ENCODE data around the gene ZNF362.

Gene ZNF362

DNA sequence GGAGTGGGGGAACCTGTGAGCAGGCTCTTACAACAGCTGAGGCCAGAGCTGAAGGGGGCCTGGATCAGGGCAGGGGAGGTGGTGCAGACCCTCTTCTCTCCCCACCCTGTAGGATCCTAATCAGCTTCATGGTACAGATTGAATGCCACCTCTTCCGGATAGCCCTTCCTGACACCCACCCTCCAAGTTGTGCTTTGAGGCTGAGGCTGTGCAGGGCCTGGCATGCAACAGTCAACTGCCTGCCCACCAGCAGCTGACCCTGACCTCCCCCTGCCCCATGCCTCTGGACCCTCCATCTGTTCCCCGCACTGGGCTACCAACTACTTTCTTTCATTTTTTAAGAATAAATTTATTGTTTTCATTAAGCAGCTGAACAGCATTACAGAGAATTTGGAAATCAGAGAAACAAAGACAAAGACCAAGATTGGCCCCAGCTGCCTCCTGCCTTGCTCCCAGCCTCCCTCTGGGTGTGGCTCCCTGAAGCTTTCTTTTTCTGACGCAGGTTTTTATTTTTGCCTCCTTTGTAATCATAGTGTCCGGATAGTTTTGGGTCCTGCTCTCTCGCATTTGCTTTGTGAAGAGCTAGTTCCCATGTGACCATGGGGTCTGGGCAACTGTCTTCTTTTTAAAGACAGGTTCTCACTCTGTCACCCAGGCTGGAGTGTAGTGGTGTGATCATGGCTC lies 12.8 kb downstream of the ZNF362 start:
- no peak for DNase-seq (ENCODE audit: low read depth)

DNA sequence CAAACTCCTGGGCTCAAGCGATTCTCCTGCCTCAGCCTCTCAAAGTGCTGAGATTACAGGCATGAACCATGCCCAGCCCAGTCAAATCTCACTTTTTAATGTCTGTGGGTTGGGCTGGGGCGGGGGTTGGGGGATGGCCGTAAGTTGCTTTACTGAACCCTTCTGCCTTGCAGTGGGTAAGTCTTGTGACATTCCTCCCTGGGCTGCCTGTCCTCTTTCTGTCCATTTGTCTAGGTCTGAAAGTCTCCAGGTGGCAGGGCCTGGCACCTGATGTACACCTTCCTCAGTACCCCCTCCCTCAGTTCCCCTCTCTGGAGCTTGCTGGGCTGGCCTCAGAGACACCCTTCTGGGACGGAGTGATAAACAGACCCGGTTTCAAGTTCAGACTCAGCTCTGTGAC lies 13.3 kb downstream of the ZNF362 start:
- no peak for DNase-seq (ENCODE audit: low read depth)

DNA sequence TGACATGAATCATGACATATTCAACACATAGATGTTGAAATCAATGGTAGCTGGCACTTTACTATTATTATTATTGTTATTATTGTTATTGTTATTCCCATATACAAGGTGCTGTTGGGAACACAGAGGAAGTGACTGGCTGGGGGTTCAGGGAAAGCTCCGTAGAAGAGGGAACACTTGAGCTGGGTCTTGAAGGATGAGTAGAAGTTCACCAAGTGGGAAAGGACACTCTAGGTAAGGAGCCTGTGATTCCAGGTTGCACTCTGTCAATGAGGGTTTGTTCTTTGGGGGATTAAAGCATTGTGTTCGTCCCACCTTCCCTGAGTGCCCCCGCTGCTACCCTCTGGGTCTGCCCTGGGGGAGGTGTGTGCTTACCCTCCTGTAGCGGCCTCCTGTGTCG lies 14.1 kb downstream of the ZNF362 start:
- DNase-seq (ENCODE audit: low read depth): no peak

DNA sequence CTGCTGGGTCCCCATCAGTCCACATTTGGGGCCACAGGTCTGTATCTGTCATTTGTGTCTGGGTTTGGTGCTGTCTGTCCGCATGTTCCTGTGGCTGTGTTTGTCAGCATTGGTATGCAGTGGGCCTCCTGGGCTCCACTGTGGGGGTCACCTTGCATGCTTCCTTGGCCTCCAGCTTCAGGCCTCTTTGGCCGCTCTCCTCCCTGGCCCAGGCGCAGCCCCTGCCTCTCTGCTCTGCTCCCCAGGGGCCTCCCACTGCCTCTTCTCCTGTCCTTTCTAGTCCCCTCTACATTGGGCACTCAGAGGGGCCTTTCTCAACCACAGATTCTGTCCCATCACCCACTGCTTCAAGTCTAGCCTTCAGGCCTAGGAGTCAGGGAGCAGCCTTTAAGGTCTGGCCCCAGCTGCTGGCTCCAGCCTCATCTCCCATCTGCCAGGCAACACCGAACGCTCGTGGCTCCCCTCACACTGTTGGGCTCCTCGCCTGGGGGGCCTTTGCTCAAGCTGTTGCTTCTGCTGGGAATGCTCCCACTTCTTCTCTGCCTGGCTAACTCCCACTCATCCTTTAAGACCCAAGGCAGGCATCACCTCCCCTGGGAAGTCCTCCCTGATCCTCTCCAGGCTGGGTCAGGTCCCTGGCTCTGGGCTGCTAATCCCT lies 14.6 kb downstream of the ZNF362 start:
- no peak for DNase-seq (ENCODE audit: low read depth)

DNA sequence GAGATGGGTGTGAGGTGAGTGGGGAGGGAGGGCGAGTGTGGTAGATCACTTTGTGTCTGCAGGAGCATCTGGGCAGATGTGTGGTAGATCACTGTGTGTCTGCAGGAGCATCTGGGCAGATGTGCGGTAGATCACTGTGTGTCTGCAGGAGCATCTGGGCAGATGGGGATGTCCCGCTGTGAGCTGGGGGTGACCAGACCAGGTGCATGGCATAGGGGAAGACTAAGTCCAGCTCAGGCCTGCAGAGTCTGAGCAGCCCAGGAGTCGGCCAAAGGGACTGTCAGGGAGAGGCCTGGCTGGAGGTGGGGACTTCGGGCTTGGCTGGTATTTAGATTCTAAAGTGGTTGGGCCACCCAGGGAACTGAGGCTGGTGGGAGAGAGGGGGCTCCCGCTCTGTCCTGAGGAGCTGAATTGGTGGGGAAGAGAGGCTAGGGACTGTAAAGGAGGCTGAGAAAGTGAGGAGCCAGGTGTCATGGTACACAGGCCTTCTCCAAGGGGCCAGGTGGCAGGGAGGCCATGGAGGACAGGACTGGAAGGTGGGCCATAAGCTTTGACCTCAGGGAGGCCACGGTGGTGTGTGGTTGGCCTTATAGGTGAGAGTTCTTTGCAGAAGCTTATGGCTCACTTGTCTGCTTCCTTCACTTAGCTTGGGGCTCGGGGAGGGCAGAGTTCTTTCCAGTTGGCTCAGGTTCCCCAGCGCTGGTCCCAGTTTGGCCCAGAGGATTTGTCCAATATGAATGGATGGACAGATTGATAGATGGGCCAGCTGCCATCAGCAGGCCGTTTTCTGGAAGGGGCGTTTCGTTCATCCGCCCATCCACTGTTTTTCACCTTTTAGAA lies 15.6 kb downstream of the ZNF362 start:
- no peak for DNase-seq (ENCODE audit: low read depth)

DNA sequence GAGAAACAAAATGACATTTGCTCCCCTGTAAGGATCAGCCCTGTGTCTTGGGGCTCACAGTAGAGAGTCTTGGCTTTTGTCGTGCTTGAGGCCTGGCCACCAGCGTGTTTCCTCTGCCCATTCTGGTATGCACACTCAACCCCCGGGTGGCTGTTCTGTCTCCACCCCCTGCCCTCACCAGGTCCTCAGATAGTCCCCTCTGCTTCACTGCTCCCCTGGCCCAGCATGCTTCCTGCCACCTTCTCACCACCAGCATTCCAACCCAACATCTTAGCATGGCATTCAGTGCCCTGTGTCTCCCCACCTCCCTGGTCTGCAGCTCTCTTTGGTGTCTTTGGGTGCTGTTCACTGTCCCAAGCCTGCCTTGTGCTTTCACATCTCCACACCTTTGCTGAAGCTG lies 16.2 kb downstream of the ZNF362 start:
- DNase-seq (ENCODE audit: low read depth): no peak

DNA sequence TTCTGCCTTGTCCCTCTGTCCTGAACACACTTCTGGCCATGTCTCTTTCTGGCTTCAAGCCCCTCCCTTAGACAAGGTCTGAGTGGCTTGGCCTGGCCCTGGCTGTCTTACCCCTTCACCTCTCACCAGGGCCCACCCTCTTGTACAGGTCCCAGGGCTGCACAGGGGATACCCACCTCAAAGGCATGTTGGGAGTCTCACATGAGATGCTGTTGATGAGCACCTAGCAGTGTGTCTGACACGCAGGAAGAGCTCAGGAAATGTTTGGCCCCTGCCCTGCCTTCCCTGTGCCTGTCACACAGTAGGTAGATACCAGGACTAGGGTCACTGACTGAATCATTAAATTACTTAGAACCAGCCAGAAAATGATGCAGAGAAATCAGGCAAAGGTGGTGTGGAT lies 16.6 kb downstream of the ZNF362 start:
- DNase-seq (ENCODE audit: low read depth): no peak

DNA sequence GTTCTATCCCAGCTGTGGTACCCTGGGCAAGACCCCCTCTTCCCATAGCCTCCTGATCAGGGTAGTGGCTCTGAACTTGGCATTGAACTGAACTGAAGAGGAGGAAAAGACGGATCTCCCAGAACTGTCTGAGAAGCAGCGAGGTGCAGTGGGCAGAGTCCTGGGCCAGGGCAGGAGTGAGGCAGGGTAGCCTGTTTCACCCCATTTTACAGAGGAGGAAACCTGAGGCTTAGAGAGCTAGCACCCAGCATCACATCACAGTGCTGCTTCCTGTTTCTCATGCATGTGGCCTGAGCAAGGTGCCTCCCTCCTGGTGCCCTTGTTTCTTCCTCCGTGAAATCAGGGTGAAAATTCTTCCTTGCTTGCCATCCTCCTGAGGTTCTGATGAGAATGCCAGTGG lies 17.1 kb downstream of the ZNF362 start:
- DNase-seq (ENCODE audit: low read depth): no peak

DNA sequence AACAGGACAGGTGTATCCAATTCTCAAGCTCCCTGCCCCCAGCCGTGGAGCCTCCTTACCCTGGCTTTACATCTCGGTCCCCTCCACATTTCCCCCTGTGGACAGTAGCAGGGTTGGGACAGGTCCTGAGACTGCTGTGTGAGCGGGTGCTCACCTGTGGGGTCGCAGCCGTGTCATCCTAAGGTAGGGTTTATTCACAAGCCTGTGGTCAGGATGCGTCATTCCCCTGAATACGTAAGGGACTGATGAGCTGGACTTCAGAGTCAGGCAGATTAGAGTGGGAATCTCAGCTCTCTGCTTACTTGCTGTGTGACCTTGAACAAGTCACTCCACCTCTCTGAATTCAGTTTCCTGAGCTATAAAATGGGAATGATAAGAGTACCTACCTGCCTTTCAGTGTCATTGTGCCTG lies 17.7 kb downstream of the ZNF362 start:
- DNase-seq (ENCODE audit: low read depth): no peak

DNA sequence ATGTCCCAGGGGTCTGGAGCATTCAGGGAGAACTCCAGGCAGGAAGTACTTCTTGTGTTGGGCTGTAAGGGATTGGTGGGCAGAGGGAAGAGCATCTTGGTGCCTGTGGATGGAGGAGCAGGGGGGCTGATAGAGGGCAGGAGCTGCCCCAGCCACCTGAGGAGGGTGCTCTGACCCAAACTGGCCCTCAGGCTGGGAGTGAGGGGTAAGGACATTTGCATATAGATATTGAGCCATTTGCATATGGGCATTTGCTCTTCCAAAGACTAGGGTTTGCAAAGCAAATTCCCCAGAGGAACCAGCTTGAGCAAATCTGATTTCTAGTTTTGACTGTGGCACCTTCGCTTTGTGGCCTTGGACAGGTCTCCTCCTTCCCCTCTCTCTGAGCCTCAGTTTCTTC lies 18.2 kb downstream of the ZNF362 start:
- DNase-seq (ENCODE audit: low read depth): no peak

DNA sequence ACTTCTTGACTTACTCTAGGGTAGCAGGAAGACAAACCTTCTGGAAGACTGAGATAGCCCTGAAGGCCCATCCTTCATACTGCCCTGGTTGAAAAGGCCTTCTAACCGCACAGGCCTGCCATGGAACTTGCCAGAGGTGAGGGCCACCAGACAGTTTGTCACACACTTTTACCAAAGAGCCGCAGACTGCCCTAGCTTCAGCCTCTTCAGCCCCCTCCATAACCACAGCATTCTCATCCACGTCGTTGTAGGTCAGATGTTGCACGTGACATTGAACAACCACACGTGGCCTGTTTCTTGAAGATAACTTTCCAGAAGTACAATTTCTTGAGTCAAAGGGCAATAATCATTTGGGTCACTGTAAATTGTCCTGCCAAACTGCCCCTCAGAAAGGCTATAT lies 18.9 kb downstream of the ZNF362 start:
- no peak for DNase-seq (ENCODE audit: low read depth)

DNA sequence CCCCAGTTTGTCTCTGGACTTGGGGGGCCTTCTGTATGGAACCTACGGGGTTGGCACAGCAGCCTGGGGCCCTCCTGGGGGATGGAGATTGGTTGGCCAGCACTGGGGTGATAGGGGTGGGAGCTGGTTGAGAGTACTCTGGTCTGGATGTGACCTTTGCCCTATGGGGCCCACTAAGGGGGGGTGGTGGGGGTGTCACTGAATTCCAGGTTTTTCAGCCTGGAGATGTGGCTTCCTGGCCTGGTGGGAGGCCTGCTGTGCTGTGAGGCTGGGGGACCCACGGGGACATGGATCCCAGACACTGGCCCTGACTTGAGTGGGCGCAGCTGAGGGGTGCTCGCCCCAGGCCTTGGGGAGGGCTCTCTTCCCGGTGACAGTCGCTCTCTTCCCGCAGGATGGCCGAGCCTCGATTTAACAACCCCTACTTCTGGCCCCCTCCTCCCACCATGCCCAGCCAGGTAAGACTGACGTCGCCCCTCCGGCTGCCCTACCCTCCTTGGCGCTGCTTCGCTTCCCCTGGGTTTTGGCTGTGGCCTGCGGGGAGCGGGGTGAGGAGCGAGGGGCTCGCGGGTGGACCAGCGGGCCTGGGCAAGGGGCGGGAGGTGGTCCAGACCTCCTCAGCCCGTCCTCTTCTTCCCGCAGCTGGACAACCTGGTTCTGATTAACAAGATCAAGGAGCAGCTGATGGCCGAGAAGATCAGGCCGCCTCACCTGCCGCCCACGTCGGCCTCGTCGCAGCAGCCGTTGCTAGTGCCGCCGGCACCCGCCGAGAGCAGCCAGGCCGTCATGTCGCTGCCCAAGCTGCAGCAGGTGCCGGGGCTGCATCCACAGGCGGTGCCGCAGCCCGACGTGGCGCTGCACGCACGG lies 19.6 kb downstream of the ZNF362 start:
- DNase-seq (ENCODE audit: low read depth): no peak

DNA sequence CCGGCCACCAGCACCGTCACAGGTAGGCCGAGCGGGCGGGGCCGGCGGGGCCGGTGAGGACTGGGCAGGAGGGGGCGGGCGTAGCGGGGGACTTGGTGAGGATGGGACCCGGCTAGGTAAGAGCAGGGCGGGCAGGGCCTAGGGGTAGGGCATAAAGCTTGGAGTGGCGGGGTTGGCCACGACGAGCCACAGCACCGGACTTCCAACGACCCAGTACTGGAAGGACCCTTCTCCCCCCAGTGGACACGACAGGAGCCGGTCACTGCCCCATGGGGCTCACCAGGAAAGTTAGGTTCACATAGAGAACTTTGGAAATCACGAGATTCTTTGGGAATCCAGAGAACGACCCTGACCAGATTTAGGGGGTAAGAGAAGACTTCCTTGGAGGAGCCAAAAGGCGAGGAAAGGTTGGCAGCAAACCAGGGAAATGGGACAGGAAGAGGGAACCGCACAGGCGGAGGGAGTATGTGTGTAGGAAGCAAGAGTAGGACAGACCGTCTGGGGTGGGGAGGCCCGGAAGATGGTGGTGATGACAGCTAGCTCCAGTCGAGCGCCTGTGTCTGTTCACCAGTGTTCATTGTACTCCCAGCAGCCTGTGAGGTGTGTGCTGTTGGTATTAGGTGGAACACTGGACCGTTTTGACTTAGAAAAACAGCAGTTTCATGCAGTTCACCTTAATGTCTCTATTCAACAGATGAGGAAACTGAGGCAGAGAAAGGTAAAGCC lies 20.4 kb downstream of the ZNF362 start:
- no peak for DNase-seq (ENCODE audit: low read depth)

DNA sequence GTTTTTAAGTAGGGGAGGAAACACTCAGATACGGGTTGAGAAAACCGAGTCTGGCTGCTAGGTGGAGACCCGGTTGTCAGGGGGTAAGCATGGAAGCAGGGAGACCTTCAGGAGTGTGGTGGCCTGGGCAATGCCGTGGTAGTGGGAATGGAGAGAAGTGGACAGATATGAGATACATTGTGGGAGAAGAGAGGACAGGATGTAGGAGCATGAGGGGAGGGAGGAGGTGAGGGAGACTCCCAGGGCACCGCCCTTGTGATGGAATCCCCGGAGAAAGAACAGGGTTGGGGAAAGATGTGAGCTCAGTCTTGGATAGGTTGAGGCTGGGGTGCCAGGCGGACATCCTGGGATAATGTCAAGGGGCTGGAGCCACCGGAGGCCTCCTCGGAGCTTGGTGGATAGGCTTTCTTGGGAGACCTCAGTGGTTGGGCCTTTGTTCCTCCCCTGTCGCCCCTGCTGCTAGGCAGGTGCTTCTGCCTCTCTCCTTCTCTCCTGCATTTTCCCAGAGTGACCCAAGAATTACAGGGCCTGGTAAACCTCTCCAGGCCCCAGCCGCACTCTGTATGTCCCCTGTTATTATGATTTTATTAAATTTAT lies 21.3 kb downstream of the ZNF362 start:
- no peak for DNase-seq (ENCODE audit: low read depth)

DNA sequence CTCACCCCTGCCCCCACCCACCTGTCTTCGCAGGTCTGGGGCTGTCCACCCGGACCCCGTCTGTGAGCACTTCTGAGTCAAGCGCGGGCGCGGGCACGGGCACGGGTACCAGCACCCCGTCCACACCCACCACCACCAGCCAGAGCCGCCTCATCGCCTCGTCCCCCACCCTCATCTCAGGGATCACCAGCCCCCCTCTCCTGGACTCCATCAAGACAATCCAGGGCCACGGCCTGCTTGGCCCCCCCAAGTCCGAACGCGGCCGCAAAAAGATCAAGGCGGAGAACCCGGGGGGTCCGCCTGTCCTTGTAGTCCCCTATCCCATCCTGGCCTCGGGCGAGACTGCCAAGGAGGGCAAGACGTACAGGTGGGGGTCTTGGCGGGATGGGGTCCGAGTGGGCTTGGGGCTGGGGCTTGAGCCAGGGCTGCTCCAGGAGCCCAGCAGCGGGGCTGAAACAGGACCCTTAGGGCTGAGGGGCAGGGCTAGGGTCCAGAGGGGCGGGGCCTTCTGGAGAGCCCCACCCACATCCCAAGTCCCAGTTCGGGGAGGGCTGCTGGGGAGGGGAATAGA lies 23.9 kb downstream of the ZNF362 start:
- DNase-seq (ENCODE audit: low read depth): no peak

DNA sequence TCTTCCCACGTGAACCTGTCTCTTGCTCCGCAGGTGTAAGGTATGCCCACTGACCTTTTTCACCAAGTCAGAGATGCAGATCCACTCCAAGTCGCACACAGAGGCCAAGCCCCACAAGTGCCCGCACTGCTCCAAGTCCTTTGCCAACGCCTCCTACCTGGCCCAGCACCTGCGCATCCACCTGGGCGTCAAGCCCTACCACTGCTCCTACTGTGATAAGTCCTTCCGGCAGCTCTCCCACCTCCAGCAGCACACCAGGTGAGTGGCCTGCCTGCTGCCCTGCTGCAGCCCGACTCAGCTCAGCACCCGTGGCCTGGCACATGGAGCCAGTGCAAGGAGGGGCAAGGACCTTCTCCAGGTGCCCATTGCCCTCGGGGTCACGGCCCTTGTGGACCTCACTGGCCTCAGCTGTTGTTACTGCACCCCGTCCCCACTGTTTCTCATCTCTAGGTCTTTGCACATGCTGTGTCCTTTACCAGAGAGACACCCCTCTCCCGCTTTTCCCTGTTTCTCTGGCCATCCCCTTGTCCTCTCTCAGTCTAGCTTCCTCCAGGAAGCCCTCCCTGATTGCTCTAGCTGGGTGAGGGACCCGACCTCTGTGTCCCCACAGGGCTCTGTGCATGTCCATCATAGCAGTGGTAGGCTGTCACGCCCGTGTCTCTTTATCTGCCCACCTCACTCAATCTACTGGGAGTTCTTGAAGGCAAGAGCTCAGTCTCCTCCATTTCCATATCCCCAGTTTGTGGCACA lies 25.4 kb downstream of the ZNF362 start:
- DNase-seq (ENCODE audit: low read depth): no peak

DNA sequence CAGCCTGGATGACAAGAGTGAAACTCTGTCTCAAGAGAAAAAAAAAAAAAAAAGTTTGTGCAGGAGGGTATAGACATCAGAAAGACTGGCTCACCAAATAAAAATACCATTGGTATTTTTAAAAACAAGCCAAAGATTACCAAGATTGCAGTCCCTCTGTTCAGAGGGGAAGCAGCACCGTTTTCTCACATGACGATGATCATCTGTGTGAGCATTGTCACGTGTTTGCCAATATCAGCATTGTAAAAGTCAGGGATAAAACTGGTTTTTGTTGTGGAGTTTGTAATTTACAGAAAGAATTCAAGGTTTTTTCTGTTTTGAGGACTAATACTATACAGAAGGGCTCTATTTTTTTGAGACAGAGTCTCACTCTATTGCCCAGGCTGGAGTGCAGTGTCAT lies 26.5 kb downstream of the ZNF362 start:
- DNase-seq (ENCODE audit: low read depth): no peak

DNA sequence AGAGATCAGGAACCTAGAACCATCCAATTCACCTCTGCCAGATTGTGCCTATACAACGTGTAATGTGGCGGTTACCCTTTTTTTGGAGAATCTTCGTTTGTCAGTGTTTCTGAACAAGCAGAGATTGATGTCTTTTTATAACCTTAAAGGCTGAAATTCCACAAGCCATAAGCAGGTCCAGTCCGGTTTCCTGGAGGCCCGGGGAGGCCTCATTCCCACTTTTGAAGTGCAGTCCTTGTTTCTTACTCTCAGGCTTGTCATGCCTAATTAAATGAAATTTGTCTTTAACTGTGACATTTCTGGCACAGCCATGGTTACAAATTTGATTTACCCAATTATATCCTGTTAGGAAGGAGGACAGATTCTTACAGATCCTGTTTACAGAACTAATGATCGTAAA lies 27.8 kb downstream of the ZNF362 start:
- DNase-seq (ENCODE audit: low read depth): no peak

DNA sequence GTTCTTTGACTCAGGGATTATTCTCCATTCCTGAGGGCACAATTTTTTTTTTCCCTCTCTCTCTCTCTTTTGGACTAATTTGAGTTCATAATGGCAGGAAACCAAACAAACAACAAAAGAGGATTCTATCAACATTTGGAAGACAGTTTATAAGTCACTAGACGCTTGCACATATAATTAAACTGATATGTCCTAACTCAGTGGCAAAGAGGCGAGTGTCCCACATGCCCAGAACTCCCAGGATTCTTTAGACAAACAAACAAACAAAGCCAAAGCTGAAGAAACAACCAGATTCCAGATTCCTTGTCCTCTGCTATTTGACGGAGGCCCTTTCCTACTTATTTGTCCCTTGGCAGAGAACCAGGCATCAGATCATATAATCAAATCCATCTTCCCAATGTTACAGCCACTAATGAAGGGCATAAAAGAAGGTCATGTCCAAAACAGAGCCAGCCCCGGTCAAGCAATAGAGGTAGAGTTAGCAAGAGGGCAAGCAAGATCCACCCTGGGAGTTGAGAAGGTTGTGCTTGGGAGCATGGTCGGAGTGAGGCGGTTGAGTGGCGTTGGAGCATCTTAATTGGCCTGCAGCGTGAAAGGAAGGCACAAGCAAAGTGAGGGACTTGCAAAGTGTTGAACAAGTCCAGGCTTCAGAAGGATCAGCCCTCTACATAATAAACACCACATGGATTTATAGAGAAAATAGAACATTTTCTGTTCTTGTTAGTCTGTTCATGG lies 30.3 kb downstream of the ZNF362 start:
- no peak for DNase-seq (ENCODE audit: low read depth)
